Activated T-helper 2 cell treated with anti-CD3 and anti-CD28 coated beads, Interferon-gamma antibody, Interleukin-2, Interleukin-4, amounts not matched to agents 10 μg/mL and 5 μg/mL and 100 μg/mL, durations not matched to agents 14 hours and 24 hours and 36 hours (primary cell): ENCODE data around the gene UBL3. TPM values are rescaled to one million over a fixed set of nuclear protein-coding genes. Genes with fewer than 3 reads are reported as not detected.

Source experiments
- DNase-seq: peaks from one replicate; pipeline ENCODE4 v3.0.0; 2021; ENCODE audit warnings: low spot score
- H3K27ac Mint-ChIP-seq: one replicate; pipeline ENCODE4 v1.8.0; 2021; ENCODE audit warnings: mixed read lengths
- H3K27me3 Mint-ChIP-seq: one replicate; pipeline ENCODE4 v1.8.0; 2021; ENCODE audit warnings: low read depth, mixed read lengths
- H3K36me3 Mint-ChIP-seq: one replicate; pipeline ENCODE4 v1.8.0; 2021; ENCODE audit warnings: low read depth, mixed read lengths
- H3K4me1 Mint-ChIP-seq: one replicate; pipeline ENCODE4 v1.8.0; 2021; ENCODE audit warnings: low read depth, mixed read lengths
- H3K4me3 Mint-ChIP-seq: one replicate; pipeline ENCODE4 v1.8.0; 2021; ENCODE audit warnings: low read depth, mild to moderate bottlenecking, moderate library complexity, mixed read lengths
- H3K9me3 Mint-ChIP-seq: one replicate; pipeline ENCODE4 v1.8.0; 2021; ENCODE audit warnings: mixed read lengths
- intact Hi-C: fragments of 100-400 bp; cut with micrococcal nuclease; formaldehyde crosslinking; loops from one replicate; pipeline ENCODE4 v1.15.1; 2023
- total RNA-seq: library from RNA; stranded (reverse); gene quantifications from 2 replicates; pipeline ENCODE4 v1.2.3, GENCODE V29; 2022

Gene UBL3
- total RNA-seq, 1 donor from 2014 or later = 8.5 TPM

DNA sequence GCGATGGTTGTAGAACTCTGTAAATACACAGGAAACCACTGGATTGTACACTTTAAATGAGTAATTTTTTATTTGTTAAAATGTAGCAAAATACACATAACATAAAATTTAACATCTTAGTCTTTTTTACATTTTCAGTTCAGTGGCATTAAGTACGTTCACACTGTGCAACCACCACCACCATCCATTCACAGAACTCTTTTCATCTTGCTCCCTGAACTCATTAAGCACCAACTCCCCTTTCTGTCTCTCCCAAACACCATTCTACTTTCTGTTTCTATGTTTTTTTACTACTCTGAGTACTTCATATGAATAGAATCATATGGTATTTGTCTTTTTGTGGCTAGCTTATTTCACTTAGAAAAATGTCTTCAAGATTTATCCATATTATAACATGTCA is 2.7 kb upstream of the UBL3 start:
- H3K4me3 Mint-ChIP-seq = no peak overlapping the region
- no peak for DNase-seq
- peaks cover 3% of the 10 kb centered on the region for H3K36me3 Mint-ChIP-seq
- H3K9me3 Mint-ChIP-seq = no peaks in the 10 kb centered on the region
- H3K4me1 Mint-ChIP-seq = peaks cover 30% of the 10 kb centered on the region
- intact Hi-C loops = loop anchor here (10.0 kb wide), 1 partner anchor 1312 kb away; the partner anchor contains the start of gene HSPH1
- no peaks in the 10 kb centered on the region for H3K27me3 Mint-ChIP-seq
- no peak overlapping the region for H3K27ac Mint-ChIP-seq

DNA sequence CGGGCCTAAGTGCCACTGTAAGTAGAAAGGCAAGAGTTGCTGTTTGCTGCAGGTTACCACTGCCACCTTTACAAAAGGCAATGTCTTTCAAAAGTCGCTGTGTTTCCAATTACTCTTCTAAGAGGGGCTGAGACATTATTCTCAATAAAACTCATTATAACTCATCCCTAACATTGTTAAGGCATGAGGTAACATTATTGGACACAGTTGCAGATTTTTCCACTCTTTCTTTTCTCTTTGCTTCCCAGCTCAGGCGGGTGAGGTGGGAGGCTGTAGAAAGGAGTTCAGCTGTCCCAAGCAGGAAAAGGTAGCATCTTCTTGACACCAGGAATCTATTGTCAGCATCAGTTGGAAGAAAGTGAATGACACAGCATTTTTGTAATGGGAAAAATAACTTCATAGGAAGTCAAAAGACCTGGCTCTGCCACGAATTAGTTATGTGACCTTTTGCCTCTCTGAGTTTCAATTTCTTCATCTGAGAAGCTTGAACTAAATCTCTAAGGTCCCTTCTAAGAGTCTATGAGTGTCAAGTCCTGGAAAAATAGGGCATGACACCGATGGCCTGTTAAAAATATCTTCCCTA is 2.1 kb upstream of the UBL3 start:
- Mint-ChIP-seq H3K27me3 (no peaks in the 10 kb centered on the region), H3K36me3 (peaks cover 3% of the 10 kb centered on the region), H3K4me1 (peaks cover 33% of the 10 kb centered on the region), H3K4me3 (no peak overlapping the region), H3K9me3 (no peaks in the 10 kb centered on the region), H3K27ac (no peak overlapping the region)
- DNase-seq = no peak
- intact Hi-C loops = loop anchor here (10.0 kb wide), 1 partner anchor 1312 kb away; the partner anchor contains the start of gene HSPH1

DNA sequence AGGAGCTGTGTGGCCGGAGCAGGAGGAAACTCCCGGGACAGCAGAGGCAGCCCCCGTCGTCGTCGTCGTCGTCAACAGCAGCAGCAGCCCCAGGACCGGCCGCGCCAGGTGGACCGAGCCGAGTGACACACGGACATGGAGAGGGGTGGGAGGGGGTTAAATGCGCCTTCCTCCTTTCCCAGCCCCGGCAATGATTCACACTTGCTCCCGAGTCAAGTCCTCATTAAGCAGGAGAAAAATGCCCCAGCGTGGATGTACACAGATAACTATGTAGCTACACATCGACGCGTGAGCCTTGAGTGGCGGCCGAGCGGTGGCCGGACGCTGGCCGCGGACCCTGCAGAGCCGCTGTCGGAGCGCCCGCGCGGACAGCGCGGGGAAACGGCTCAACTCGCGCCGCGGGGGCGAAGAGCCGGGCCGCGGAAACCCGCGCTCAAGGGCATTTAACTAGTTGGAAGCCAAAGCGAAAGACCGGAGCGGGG is 645 bp downstream of the UBL3 start:
- peaks cover 42% of the 10 kb centered on the region for H3K4me1 Mint-ChIP-seq

GRCh38 chr13:29849071-29849631 is 1.3 kb downstream of the UBL3 start:
- Mint-ChIP-seq H3K27ac (peak overlapping the region; percentile 82), H3K27me3 (no peaks in the 10 kb centered on the region), H3K9me3 (no peaks in the 10 kb centered on the region), H3K36me3 (peaks cover 3% of the 10 kb centered on the region), H3K4me1 (peaks cover 40% of the 10 kb centered on the region), H3K4me3 (peak overlapping the region; percentile 90)
- no peak for DNase-seq
- intact Hi-C loops = loop anchor here (2.0 to 10.0 kb wide), 3 partner anchors 30 to 456 kb away; partner anchors contain the start of gene KATNAL1

More for the DNA sequence above, 645 bp downstream of the UBL3 start:
- H3K36me3 Mint-ChIP-seq = peaks cover 3% of the 10 kb centered on the region
- intact Hi-C loops = loop anchor here (1.0 to 10.0 kb wide), 7 partner anchors 31 to 1315 kb away; partner anchors contain the start of genes HSPH1, KATNAL1 and SLC7A1
- H3K9me3 Mint-ChIP-seq = no peaks in the 10 kb centered on the region
- H3K4me3 Mint-ChIP-seq = peak overlapping the region; percentile 90
- DNase-seq = peak; percentile 31
- H3K27ac Mint-ChIP-seq = peak overlapping the region; percentile 82
- H3K27me3 Mint-ChIP-seq = no peaks in the 10 kb centered on the region

GRCh38 chr13:29847501-29847983 is 2.9 kb downstream of the UBL3 start:
- intact Hi-C loops = loop anchor here (5.0 to 10.0 kb wide), 2 partner anchors 75 to 457 kb away; partner anchors contain the start of gene KATNAL1
- peaks cover 36% of the 10 kb centered on the region for H3K4me1 Mint-ChIP-seq
- no peaks in the 10 kb centered on the region for H3K9me3 Mint-ChIP-seq

DNA sequence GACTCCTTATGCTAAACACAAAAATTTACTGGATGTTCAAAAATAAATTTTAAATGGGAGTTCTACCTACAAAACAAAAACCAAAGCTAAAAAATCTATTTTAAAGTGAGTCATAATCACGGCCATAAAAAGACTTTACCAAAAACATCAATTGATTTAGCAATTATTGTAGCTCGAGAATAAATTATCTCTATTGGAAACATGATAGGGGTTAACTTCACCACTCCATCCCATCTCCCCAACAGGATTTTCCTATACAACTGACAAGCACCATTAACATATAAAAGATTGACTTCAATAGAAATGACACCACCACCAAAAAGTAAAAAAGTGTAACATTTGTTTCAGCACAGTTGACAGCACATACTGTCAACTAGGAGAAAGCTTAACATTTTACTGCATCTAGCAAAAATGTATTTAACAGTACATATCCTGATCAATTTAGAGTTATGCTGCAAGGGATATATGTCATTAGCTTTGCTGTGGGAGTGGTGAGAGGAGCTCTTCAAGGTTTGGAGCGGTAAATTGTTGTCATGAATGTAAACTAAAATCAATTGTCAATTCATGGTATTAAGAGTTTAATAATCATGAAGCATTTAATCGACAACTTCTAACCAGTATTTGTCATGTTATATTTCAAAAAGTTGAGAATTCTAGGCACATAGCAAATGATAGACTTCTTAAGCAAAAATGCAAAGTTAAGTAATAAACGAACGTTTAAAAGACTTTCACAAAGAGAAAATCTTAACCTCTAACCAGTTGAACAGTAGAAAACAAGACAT is 3.8 kb downstream of the UBL3 start:
- H3K27me3 Mint-ChIP-seq = no peaks in the 10 kb centered on the region
- H3K4me3 Mint-ChIP-seq = peak overlapping the region; percentile 86
- H3K9me3 Mint-ChIP-seq = no peaks in the 10 kb centered on the region
- peaks cover 3% of the 10 kb centered on the region for H3K36me3 Mint-ChIP-seq
- intact Hi-C loops = loop anchor here (5.0 to 10.0 kb wide), 2 partner anchors 74 to 458 kb away; partner anchors contain the start of gene KATNAL1
- DNase-seq = no peak
- peaks cover 38% of the 10 kb centered on the region for H3K4me1 Mint-ChIP-seq
- H3K27ac Mint-ChIP-seq = no peak overlapping the region

More at GRCh38 chr13:29847501-29847983, 2.9 kb downstream of the UBL3 start:
- Mint-ChIP-seq H3K27me3 (no peaks in the 10 kb centered on the region), H3K27ac (peak overlapping the region; percentile 77), H3K36me3 (peaks cover 3% of the 10 kb centered on the region), H3K4me3 (peak overlapping the region; percentile 86)
- DNase-seq = no peak

DNA sequence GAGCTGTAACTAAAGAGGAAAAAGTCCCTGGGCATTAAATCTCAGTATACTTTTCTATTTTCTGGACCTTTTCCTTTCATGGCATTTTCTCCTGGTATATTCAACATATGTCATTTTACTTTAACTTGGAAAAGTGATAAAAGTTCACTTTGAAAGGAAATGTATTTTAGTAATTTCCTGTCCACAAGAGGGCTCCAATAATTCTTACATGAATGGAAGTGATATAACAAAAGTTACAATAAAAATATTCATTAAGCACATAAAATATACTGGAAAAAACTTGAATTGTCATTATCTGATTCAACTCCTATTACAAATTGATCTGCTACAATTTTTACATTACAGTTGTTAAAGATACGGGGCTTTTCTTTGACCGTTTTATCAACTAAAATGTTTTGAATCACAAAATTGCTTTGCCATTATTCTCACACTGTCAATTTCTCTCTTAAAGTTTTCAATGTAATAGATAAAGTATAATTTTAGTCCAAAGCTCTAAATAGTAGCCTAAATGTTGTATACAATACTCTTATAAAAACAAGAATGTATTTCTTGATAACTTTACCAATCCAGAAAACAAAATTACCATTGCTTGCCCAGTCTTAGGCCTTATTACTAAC is 4.9 kb downstream of the UBL3 start:
- Mint-ChIP-seq H3K36me3 (peaks cover 3% of the 10 kb centered on the region), H3K9me3 (no peaks in the 10 kb centered on the region), H3K27ac (no peak overlapping the region), H3K4me3 (no peak overlapping the region), H3K27me3 (no peaks in the 10 kb centered on the region), H3K4me1 (peaks cover 35% of the 10 kb centered on the region)
- no peak for DNase-seq
- intact Hi-C loops = loop anchor here (5.0 to 10.0 kb wide), 2 partner anchors 73 to 459 kb away; partner anchors contain the start of gene KATNAL1

DNA sequence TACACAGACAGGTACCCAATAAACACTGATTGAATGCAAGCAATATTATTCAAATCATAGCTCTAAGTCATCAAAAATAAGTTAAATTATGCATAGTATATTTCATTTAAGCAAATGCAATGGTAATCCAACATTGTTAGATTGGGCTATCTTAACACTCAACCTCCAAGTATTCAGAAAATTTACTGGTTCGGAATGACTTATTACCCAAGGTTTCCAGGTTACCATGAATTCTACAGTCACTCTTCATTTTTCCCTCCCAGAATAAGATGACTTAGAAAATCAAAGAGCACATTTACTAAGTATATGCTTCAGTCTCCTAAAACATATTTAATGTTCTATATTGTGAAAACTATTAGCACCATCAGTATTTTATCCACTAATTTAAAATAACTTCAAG is 6.0 kb downstream of the UBL3 start:
- H3K4me1 Mint-ChIP-seq = peaks cover 35% of the 10 kb centered on the region
- DNase-seq = no peak
- H3K27ac Mint-ChIP-seq = no peak overlapping the region
- no peaks in the 10 kb centered on the region for H3K27me3 Mint-ChIP-seq
- no peak overlapping the region for H3K4me3 Mint-ChIP-seq
- H3K9me3 Mint-ChIP-seq = no peaks in the 10 kb centered on the region
- H3K36me3 Mint-ChIP-seq = peaks cover 3% of the 10 kb centered on the region
- intact Hi-C loops = loop anchor here (10.0 kb wide), 1 partner anchor 460 kb away; the partner anchor contains the start of gene KATNAL1

DNA sequence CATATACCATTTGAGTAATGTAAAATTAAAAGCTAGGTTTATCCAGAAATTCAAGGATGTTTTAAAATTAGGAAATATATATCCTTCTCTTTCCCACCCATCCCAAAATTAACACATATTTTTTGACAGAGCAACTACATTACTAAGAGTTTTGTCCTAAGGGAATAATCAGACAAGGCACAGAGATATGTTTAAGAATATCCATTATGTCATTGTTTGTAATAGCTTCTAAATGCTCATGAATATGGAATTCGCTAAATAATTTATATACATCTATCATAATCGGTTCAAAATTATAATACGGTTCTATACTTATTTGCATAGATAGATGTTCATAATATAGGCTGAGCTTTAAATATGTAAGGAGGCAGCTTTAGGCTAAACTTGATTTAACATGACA is 9.8 kb downstream of the UBL3 start:
- no peak for DNase-seq
- Mint-ChIP-seq H3K27me3 (no peaks in the 10 kb centered on the region), H3K36me3 (no peaks in the 10 kb centered on the region), H3K27ac (no peak overlapping the region), H3K9me3 (no peaks in the 10 kb centered on the region), H3K4me3 (no peak overlapping the region), H3K4me1 (peaks cover 18% of the 10 kb centered on the region)
- intact Hi-C loops = loop anchor here (10.0 kb wide), 1 partner anchor 464 kb away; the partner anchor contains the start of gene KATNAL1

GRCh38 chr13:29835280-29836061 is 14.9 kb downstream of the UBL3 start:
- Mint-ChIP-seq H3K4me3 (no peak overlapping the region), H3K36me3 (peaks cover 23% of the 10 kb centered on the region), H3K27ac (no peak overlapping the region), H3K27me3 (no peaks in the 10 kb centered on the region), H3K4me1 (peaks cover 19% of the 10 kb centered on the region), H3K9me3 (peaks cover 3% of the 10 kb centered on the region)
- intact Hi-C loops = no loop called here
- DNase-seq = no peak

GRCh38 chr13:29832761-29833298 is 17.6 kb downstream of the UBL3 start:
- intact Hi-C loops = no loop called here
- peaks cover 13% of the 10 kb centered on the region for H3K4me1 Mint-ChIP-seq
- DNase-seq = no peak

More at GRCh38 chr13:29832761-29833298, 17.6 kb downstream of the UBL3 start:
- Mint-ChIP-seq H3K27ac (no peak overlapping the region), H3K4me3 (no peak overlapping the region), H3K27me3 (no peaks in the 10 kb centered on the region), H3K36me3 (peaks cover 26% of the 10 kb centered on the region), H3K9me3 (peaks cover 7% of the 10 kb centered on the region)
